ENCODE measurements around the gene CBX3.
"Not testable (repeated sequence)": the region's sequence is repeated elsewhere in the genome, so short reads cannot be mapped to it uniquely, and the experiment has no call there.

Gene CBX3

DNA sequence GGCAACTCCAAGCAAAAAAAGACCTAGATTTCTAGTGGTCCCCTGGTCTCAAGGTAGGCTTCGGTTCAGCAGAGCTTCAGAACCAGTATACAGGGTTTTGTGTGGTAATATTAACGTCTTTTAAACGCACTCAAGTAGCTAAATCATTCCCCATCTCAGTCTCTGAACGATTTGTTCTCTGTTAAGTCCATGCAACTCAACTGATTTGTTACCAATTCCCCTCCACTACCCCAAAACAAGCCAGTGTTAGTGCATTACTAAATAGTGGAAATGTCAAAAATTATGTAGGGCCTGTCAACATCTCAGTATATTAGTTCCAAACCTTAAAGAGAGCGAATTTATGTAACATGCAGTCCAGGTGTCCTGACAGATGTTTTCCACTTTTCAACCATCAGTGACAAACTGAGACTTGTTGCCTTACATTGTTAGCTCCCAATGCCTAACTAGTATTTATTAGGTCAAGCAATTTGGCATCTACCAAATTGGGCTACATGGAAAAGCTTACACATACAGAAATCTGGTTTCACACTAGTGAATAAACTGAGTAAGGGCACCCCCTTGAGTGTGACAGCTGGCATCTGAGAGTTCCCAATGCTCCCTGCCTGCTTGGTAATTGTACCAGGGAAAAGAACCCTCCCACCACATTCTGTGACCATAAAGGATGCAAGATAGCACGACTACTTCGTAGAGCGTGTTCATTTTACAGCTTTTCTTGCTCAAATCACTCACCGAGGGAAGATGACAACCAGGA, 13.2 kb upstream of the CBX3 start:
- Mint-ChIP-seq H3K27ac (no peak overlapping the region), H3K36me3 (ENCODE audit: low read depth) (peaks cover 93% of the 10 kb centered on the region), H3K4me3 (no peak overlapping the region), H3K27me3 (no peaks in the 10 kb centered on the region), H3K9me3 (no peaks in the 10 kb centered on the region), H3K4me1 (ENCODE audit: low read depth) (peaks cover 22% of the 10 kb centered on the region)
- intact Hi-C loops (cut with micrococcal nuclease): loop anchor here (5.0 kb wide), 1 partner anchor 36 kb away; the partner anchor contains the start of gene NFE2L3

DNA sequence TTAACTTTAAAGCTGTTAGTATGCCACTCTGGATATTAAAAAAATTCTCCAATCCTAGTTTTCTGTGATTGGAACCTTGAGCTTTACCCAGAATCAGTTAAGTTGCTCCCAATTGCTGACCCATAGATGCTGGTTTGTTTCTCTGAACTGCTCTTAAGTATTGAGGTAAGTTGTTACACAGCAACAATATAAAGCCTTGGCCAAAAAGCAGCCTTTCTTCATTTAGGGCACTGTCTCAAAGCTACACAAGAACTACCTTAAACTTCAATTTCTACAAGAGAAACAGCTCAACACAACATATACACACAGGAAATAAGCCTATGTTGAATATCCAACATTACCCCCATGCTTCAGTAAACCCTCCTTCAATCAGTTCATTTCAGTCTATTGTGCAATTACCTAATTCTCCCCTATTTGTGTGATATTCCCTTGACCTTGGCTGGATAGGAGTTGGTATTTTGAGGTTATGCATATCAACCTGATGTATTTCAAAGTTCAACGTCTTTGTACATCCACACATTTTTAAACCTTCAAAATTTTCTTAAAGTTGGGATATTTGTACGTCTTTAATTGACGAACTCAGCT, 12.5 kb upstream of the CBX3 start:
- H3K36me3 Mint-ChIP-seq (ENCODE audit: low read depth): peaks cover 98% of the 10 kb centered on the region
- H3K27me3 Mint-ChIP-seq: no peaks in the 10 kb centered on the region
- no peak overlapping the region for H3K4me3 Mint-ChIP-seq
- H3K27ac Mint-ChIP-seq: no peak overlapping the region
- no peaks in the 10 kb centered on the region for H3K9me3 Mint-ChIP-seq
- peaks cover 28% of the 10 kb centered on the region for H3K4me1 Mint-ChIP-seq (ENCODE audit: low read depth)
- intact Hi-C loops (cut with micrococcal nuclease): loop anchor here (5.0 kb wide), 1 partner anchor 37 kb away; the partner anchor contains the start of gene NFE2L3

DNA sequence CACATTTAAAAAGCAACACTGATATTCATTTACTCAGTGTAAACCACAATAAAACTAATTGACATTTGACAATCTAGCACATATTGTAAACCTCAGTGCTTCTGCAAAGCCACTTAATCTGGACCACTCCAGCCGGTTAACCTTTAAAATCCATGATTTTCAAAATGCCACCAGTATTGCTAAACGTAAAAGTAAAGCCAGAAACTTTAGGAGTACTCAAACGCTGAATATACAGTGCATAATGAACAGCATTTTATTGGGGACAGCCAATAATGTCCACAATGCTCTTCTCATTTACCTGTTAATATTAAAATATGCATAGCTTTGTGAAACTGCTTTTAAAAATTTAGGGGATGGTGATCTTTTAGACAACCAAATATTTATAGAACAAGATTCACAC, 11.8 kb upstream of the CBX3 start:
- peaks cover 35% of the 10 kb centered on the region for H3K4me1 Mint-ChIP-seq (ENCODE audit: low read depth)
- no peaks in the 10 kb centered on the region for H3K27me3 Mint-ChIP-seq
- no peak overlapping the region for H3K27ac Mint-ChIP-seq
- intact Hi-C loops (cut with micrococcal nuclease): loop anchor here (5.0 kb wide), 1 partner anchor 37 kb away; the partner anchor contains the start of gene NFE2L3
- H3K9me3 Mint-ChIP-seq: no peaks in the 10 kb centered on the region
- H3K4me3 Mint-ChIP-seq: no peak overlapping the region
- H3K36me3 Mint-ChIP-seq (ENCODE audit: low read depth): peaks cover 98% of the 10 kb centered on the region

DNA sequence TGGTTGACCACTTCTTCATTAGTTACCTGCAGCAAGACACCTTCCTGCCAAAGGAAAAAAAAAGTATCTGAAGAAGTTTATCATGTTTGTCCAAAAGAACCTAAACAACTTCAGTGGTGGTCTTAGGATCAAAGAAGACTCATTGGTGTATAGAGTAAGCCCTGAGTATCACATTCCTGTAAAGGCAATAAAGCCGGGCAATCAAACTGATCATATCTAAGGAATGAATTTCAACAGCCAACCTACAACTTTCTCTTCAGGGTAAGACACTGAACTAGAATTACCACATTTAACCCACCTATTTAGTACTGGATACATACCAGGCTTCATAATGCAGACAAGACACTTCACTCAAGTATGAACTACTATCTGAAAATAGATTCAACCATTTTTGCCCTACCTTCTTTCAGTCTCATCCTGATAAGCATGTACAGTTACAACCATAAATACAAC, 11.1 kb upstream of the CBX3 start:
- H3K27me3 Mint-ChIP-seq: no peaks in the 10 kb centered on the region
- peaks cover 98% of the 10 kb centered on the region for H3K36me3 Mint-ChIP-seq (ENCODE audit: low read depth)
- H3K4me3 Mint-ChIP-seq: no peak overlapping the region
- intact Hi-C loops (cut with micrococcal nuclease): no loop called here
- no peak overlapping the region for H3K27ac Mint-ChIP-seq
- H3K4me1 Mint-ChIP-seq (ENCODE audit: low read depth): peaks cover 37% of the 10 kb centered on the region
- H3K9me3 Mint-ChIP-seq: no peaks in the 10 kb centered on the region

DNA sequence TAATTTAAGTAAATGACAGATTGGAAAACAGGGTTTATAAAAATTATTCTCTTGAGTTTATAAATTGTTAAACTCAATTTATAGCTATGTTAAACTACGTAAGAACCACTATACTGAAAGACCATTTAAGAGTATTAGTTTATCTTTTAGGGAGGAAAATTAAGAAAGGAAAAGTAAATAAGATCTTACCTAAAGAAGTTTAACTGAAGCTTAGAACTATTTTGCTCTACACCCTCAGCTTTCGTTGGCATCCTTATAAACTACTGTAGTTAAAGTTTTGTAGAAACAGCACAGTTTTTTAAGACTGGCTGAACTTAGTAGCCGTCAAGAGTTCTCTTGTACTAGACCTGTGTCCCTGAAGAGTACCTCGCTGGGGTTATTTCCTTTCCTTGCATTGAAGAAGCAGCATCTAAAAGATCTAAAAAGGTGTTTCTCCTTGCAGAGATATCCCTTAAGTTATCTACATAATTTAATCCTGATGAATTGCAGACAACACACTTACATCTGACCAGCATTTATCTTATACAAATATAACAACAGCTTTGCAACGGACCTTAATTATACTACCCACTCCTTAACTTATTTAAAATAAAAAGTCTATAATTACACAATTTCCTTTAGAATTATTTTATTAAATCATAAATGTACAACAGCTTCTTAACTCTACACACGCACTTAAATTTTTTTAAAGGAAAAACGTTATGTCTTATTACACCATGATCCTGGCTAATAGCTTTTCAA, 10.1 kb upstream of the CBX3 start:
- Mint-ChIP-seq H3K27me3 (no peaks in the 10 kb centered on the region), H3K27ac (no peak overlapping the region), H3K4me1 (ENCODE audit: low read depth) (peaks cover 45% of the 10 kb centered on the region), H3K36me3 (ENCODE audit: low read depth) (peaks cover 99% of the 10 kb centered on the region), H3K4me3 (no peak overlapping the region), H3K9me3 (no peaks in the 10 kb centered on the region)
- intact Hi-C loops (cut with micrococcal nuclease): no loop called here

DNA sequence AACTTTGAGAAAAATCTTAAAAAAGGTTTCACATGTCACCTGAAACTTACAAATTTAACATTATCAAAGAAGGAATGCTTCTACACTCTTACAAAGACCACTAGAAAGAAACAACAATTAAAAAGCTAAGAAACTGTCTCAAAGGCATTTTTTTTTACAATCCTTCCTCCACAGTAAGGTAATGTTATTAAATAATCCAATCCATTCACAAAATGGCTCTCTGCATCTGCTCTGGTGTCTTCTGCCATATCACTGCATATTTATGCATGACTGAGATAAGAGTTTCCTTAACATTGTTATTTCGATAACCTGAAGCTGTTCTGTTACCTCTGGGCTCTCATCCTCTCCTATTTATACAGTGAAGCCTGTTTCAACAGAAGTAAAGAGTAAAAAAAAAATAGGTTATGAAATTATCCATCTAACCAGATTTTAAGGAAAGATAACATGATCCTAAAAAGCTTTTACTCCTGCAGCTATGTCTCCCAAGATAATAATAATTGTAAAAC, 9.5 kb upstream of the CBX3 start:
- Mint-ChIP-seq H3K27me3 (no peaks in the 10 kb centered on the region), H3K9me3 (no peaks in the 10 kb centered on the region), H3K4me1 (ENCODE audit: low read depth) (peaks cover 52% of the 10 kb centered on the region), H3K4me3 (no peak overlapping the region), H3K36me3 (ENCODE audit: low read depth) (peaks cover 100% of the 10 kb centered on the region), H3K27ac (no peak overlapping the region)
- intact Hi-C loops (cut with micrococcal nuclease): no loop called here

DNA sequence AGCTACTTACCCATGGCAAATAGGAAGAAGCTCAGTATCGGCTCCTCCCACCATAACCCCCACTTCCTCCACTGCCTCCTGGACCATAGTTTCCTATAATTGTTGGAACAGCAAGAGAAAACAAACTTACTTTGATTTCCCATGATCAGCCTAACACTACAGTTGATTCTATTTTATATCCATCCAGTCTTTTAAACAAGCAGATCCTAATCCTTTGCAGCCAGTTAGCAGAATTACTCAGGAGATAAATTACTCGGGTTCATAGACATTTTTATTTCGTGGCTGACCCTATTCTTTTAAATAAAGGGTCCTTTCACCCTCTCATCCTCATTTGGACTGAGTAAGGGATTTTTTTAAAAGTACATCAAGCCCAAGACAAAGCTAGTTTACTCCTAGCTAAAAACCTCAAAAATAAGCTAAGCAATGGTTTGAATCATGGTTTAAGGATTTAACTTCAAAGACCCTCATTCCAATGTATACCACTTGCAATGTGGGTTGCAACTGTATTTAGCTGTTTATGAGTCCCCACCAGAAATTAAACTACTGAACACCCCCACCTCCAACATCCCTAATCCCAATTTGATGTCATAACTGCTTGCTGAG, 9.0 kb upstream of the CBX3 start:
- Mint-ChIP-seq H3K4me1 (ENCODE audit: low read depth) (peaks cover 56% of the 10 kb centered on the region), H3K36me3 (ENCODE audit: low read depth) (peaks cover 100% of the 10 kb centered on the region)

DNA sequence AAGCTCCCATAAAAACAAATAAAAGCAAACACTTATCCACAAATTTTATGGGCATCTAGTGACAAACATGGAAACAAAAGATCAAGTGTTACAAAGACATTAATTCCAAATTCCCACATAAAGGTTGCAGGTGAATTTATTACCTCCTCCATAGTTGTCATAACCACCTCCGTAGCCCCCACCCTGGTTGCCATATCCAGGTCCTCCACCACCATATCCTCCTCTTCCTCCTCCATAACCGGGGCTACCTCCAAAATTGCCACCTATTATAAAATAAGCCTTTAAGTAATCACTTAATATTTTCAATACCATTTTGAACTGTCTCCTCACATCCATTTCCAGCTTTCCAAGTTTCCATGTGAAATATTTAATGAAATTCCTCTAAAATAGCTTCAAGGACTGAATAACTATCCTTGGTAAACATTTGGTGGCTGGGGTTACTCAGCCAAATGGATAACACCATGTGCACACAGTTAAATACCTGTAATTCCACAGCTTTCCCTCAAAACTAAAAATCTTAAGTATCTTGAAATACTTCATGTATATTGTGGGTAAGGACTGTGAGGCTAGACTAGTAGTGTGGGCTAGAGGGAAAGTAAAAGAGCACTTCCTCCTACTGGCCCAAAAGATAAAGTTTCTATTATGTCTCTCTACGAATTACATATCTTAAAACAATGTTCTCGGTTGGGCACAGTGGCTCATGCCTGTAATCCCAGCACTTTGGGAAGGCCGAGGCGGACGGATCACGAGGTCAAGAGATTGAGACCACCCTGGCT, 7.9 kb upstream of the CBX3 start:
- Mint-ChIP-seq H3K36me3 (ENCODE audit: low read depth) (peaks cover 99% of the 10 kb centered on the region), H3K4me1 (ENCODE audit: low read depth) (peaks cover 51% of the 10 kb centered on the region), H3K27me3 (no peaks in the 10 kb centered on the region), H3K9me3 (no peaks in the 10 kb centered on the region), H3K4me3 (peak overlapping the region; percentile 32), H3K27ac (peak overlapping the region; percentile 63)
- intact Hi-C loops (cut with micrococcal nuclease): no loop called here

More for the DNA sequence above, 9.0 kb upstream of the CBX3 start:
- Mint-ChIP-seq H3K9me3 (no peaks in the 10 kb centered on the region), H3K4me3 (no peak overlapping the region), H3K27ac (peak overlapping the region; percentile 63), H3K27me3 (no peaks in the 10 kb centered on the region)
- intact Hi-C loops (cut with micrococcal nuclease): no loop called here

DNA sequence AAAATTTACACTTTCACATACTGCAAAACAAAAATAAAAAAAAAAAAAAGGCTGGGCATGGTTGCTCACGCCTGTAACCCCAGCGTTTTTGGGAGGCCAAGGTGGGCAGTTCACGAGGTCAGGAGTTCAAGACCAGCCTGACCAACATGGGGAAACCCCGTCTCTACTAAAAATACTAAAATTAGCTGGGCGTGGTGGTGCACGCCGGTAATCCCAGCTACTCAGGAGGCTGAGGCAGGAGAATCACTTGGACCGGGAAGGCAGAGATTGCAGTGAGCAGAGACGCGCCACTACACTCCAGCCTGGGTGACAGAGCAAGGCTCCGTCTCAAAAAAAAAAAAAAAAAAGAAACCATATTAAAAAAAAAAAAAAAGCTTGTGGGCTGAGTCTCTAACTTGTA, 6.8 kb upstream of the CBX3 start:
- intact Hi-C loops (cut with micrococcal nuclease); H3K27me3 Mint-ChIP-seq; H3K9me3 Mint-ChIP-seq: not testable (repeated sequence)
- H3K36me3 Mint-ChIP-seq (ENCODE audit: low read depth): peaks cover 99% of the 10 kb centered on the region
- H3K27ac Mint-ChIP-seq: peak overlapping the region; percentile 63
- peaks cover 50% of the 10 kb centered on the region for H3K4me1 Mint-ChIP-seq (ENCODE audit: low read depth)
- peak overlapping the region; percentile 46 for H3K4me3 Mint-ChIP-seq

DNA sequence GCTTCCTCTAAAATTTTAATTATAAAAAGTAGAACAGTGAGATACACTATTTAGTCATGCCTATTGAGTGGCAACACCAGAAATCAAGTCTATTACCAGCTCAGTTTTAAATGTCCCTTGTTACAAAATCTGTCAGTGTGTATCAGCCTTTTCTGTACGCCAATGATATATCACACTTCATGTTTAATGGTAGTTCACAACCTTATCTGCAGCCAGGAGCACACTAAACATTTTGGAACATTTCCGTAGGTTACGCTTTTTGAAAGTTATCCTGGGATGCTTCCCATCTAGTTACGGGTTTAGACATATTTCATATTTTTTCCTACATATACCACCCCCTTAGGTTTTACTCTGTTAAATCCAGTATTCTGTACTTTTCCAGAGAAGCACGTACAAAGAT, 6.4 kb upstream of the CBX3 start:
- Mint-ChIP-seq H3K27ac (no peak overlapping the region), H3K27me3 (no peaks in the 10 kb centered on the region), H3K36me3 (ENCODE audit: low read depth) (peaks cover 99% of the 10 kb centered on the region), H3K4me1 (ENCODE audit: low read depth) (peaks cover 50% of the 10 kb centered on the region), H3K4me3 (no peak overlapping the region), H3K9me3 (no peaks in the 10 kb centered on the region)
- intact Hi-C loops (cut with micrococcal nuclease): no loop called here

DNA sequence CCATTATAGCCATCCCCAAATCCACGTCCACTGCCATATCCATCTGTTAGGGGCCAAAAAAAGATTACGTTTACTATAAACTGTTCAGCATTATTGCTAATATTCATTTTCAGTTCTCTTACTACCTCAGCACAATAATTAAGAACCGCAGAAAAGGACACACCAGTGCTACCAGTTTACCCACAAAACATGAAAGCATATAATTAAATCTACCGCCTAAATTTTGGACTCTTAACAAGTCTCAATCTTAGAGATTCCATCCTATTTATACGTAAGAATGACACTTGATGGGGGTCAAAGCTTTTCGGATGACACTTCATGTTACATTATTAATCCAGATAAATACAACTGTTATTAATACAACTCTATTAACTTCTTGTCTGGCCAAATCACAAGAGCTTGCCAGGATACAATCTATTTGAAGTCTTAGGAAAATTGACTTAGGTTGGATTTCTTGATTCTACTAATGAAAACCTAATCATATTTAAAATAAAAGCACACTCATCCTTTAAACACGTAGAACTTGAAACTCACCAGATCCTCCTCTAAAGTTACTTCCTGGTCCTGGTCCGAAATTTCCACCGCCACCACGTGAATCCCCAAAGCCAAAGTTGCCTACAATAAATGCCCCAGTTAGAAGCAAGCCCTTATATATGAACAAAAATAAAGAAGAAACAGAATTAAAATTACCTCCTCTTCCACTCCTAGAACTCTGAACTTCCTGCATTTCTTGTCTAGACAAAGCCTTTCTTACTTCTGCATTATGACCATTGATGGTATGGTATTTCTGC, 5.5 kb upstream of the CBX3 start:
- Mint-ChIP-seq H3K36me3 (ENCODE audit: low read depth) (peaks cover 99% of the 10 kb centered on the region), H3K9me3 (no peaks in the 10 kb centered on the region), H3K27me3 (no peaks in the 10 kb centered on the region), H3K27ac (peak overlapping the region; percentile 100), H3K4me1 (ENCODE audit: low read depth) (peaks cover 50% of the 10 kb centered on the region), H3K4me3 (peak overlapping the region; percentile 71)
- intact Hi-C loops (cut with micrococcal nuclease): no loop called here

DNA sequence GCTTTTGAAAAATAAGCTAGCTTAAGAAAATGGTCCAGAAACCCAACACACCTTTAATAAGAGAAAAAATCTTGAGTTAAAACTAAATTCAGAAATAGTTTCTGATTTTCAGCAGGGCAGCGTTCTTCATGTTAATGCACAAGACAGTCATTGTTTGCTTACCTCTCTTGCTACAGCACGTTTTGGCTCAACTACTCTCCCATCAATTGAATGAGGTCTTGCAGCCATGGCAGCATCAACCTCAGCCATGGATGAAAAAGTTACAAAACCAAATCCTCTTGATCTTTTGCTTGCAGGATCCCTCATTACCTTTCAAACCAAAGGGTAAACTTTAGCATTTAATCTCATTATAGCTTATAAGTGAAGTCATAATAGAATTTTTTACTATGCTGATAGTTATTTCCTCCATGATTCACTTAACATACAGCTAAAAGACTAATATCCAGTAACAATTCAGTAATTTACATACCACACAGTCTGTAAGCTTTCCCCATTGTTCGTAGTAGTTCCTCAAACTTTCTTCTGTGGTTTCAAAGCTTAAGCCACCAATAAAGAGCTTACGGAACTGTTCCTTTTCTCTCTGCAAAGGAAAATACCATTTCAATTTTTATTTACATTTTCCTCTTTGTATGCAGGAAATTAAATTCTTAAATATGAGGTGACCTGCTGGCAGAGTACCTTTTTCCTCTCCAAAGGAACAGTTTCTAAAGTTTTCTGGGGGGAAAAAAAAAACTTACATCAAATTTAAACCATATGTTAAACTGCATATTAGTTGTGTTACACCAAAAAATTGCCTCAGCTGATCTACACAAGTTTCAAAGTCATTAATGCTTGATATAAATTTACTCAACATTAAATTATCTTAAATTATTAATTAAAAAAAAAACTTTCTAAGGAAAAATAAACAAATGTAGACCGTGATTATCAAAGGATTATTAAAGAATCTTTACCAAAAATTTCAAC, 4.1 kb upstream of the CBX3 start:
- H3K4me1 Mint-ChIP-seq (ENCODE audit: low read depth): peaks cover 44% of the 10 kb centered on the region

More for the DNA sequence above, 4.1 kb upstream of the CBX3 start:
- Mint-ChIP-seq H3K9me3 (no peaks in the 10 kb centered on the region), H3K27ac (peak overlapping the region; percentile 100), H3K27me3 (no peaks in the 10 kb centered on the region), H3K4me3 (peak overlapping the region; percentile 99), H3K36me3 (ENCODE audit: low read depth) (peaks cover 88% of the 10 kb centered on the region)
- intact Hi-C loops (cut with micrococcal nuclease): no loop called here

Data from dendritic cell treated with granulocyte-macrophage colony-stimulating factor and Interleukin-4, amounts not matched to agents 40 ng/mL and 50 ng/mL, for 4 days (primary cell).